K562 (cell line): ENCODE results near the gene CRCP. TPM values are rescaled to one million over a fixed set of nuclear protein-coding genes. Genes with fewer than 3 reads are reported as not detected.

Experiments used
- CREM ChIP-seq: IDR thresholded peaks from 2 replicates; pipeline ENCODE4 v1.6.1; 2014; ENCODE audit warnings: antibody characterized with exemption, low read depth
- DACH1 ChIP-seq: fragments of 450-650 bp; IDR thresholded peaks from 2 replicates; pipeline ENCODE4 v1.6.1; 2018; ENCODE audit not compliant: partially characterized antibody
- FOS ChIP-seq: IDR thresholded peaks from 3 replicates; pipeline ENCODE4 v1.6.1; 2011; ENCODE audit not compliant: insufficient read length; ENCODE audit errors: extremely low read depth
- PHTF2 ChIP-seq: fragments of 250-450 bp; sonication (Bioruptor Pico); IDR thresholded peaks from 2 replicates; pipeline ENCODE4 v1.5.0; 2021; ENCODE audit warnings: mild to moderate bottlenecking
- RBM17 ChIP-seq: fragments of 200-400 bp; formaldehyde crosslinking; IDR thresholded peaks from 2 replicates; pipeline ENCODE4 v1.6.1; 2017; ENCODE audit warnings: low read depth, mild to moderate bottlenecking, low read length, borderline replicate concordance
- SRF ChIP-seq, 2 experiments: fragments of 250-450, 450-650 bp in 1 of 2; sonication (Bioruptor Pico) in 1 of 2; sonication (generic) in 1 of 2; formaldehyde crosslinking; IDR thresholded peaks; 2 replicates each; pipeline versions ENCODE4 v1.5.0 to v1.5.1; 2020 to 2022; ENCODE audit warnings: mild to moderate bottlenecking in 1 of 2, missing genetic modification reagents in 1 of 2
- TBL1XR1 ChIP-seq, 2 experiments: IDR thresholded peaks; 2 replicates each; pipeline ENCODE4 v1.6.1; 2012; ENCODE audit warnings: improper control_type of control experiment in 2 of 2, low read length in 2 of 2, mild to moderate bottlenecking in 1 of 2
- TEAD4 ChIP-seq, 2 experiments: sonication (generic) in 1 of 2; formaldehyde crosslinking in 1 of 2; IDR thresholded peaks; 2 replicates each; pipeline versions ENCODE4 v1.6.1 to v1.8.0; 2012 to 2022; ENCODE audit warnings: borderline replicate concordance in 1 of 2, inconsistent platforms in 1 of 2, low read length in 1 of 2, mild to moderate bottlenecking in 1 of 2, missing genetic modification reagents in 1 of 2
- ZNF436 ChIP-seq: fragments of 250-450, 450-650 bp; sonication (Bioruptor Pico); formaldehyde crosslinking; IDR thresholded peaks from 2 replicates; pipeline ENCODE4 v1.7.0; 2020; ENCODE audit warnings: mild to moderate bottlenecking
- ZNF695 ChIP-seq: fragments of 450-650 bp; formaldehyde crosslinking; IDR thresholded peaks from 2 replicates; pipeline ENCODE4 v1.4.0; 2020; ENCODE audit warnings: mild to moderate bottlenecking, moderate library complexity
- polyA plus RNA-seq, 8 experiments: library from polyadenylated mRNA; depleted of rRNA in 4 of 8; stranded (reverse) in 5 of 8; unstranded in 3 of 8; fragments of >200 nt; fragmentation: Nextera tagmentation in 2 of 8; fragmentation: Illumina TruSeq in 1 of 8; extraction: Ambion mirVana in 2 of 8; extraction: Trizol in 1 of 8; gene quantifications; 2 replicates each; pipeline versions ENCODE4 v1.2.1 to v1.2.3, GENCODE V29; 2011 to 2014; ENCODE audit warnings: inconsistent platforms in 1 of 8, missing spikeins in 1 of 8
- total RNA-seq, 7 experiments: library from RNA; depleted of rRNA in 6 of 7; stranded (reverse); fragments of >200 nt in 6 of 7; fragmentation: Illumina TruSeq in 2 of 7; extraction: Trizol in 2 of 7; gene quantifications; 2 replicates each; pipeline versions ENCODE4 v1.2.1 to v1.2.3, GENCODE V29; 2011 to 2021; ENCODE audit warnings: low replicate concordance in 1 of 7
- TF ChIP-seq, protein P1 (sequence below): fragments of 450-650 bp; IDR thresholded peaks from 2 replicates; pipeline ENCODE4 v1.6.1; 2017; ENCODE audit warnings: antibody characterized with exemption, mild to moderate bottlenecking
- TF ChIP-seq, protein P2 (sequence below): fragments of 450-650 bp; IDR thresholded peaks from 2 replicates; pipeline ENCODE4 v1.6.1; 2017; ENCODE audit warnings: mild to moderate bottlenecking, moderate library complexity
- TF ChIP-seq, protein P3 (sequence below): sonication (generic); formaldehyde crosslinking; IDR thresholded peaks from 2 replicates; pipeline ENCODE4 v1.8.0; 2022; ENCODE audit warnings: mild to moderate bottlenecking, low read depth, missing genetic modification reagents
- TF ChIP-seq, protein P4 (sequence below), 2 experiments: fragments of 200-800 bp in 1 of 2; sonication (Bioruptor generic) in 1 of 2; sonication (generic) in 1 of 2; formaldehyde crosslinking in 1 of 2; IDR thresholded peaks in 1 of 2; conservative IDR thresholded peaks in 1 of 2; 2 replicates each; pipeline versions ENCODE4 v1.5.0 to v1.6.1; 2016 to 2020; ENCODE audit warnings: missing compliant biosample characterization in 1 of 2, missing genetic modification characterization in 1 of 2, missing genetic modification reagents in 1 of 2
- TF ChIP-seq, protein P5 (sequence below): fragments of 450-650 bp; formaldehyde crosslinking; IDR thresholded peaks from 2 replicates; pipeline ENCODE4 v1.4.0; 2020; ENCODE audit warnings: mild to moderate bottlenecking, moderate library complexity

The CRCP gene
- total and polyA plus RNA-seq, 9 of the 15 experiments (the other 6 are each of a cell fraction or from before 2014, with no cell fraction given) = 22.1 to 58.3 (median 43.4) TPM

DNA sequence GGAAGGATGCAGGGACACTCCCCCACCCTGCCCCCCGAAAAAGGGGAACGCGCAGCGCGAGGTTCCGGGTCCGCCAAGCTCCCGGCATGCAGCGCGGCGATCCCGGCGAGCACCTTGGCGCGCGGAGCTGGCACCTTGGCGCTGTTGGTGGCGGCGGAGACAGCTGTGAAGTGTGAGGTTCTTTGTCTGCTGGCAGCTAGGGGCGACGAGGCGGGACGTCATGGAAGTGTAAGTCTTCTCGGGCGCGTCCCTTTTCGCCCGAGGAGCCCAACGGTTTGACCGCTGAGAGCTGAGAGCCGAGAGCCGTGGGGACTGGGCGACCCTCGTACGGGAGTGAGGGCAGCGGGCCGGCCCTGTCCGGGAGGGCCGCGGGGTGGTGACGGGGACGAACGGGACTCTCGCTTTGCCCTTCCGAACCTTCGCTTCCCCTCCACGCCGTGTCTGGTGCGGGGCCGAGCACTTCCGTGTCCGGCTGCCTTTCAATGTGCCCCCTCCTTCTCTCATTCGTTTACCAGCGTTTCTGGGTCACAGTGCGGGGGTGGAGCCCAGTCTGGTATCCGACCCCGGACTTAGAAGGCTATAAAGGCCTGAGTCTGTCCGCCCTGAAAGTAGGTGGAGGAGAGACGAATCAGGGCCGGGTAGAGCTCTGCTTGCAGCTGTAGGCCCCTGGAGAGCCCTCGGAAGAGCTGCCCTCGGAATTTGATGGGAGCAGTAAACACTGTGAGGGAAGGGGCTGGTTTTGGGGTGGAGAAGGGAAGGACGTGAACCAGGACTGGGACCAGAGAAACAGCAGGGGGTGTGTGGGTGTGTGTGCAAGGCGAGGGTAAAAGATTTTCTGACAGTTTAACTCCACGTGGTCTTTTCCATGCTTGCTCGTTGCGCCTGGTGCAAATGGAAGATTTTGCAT lies at the start of gene CRCP (continued):
- TF ChIP-seq, protein P1, sequence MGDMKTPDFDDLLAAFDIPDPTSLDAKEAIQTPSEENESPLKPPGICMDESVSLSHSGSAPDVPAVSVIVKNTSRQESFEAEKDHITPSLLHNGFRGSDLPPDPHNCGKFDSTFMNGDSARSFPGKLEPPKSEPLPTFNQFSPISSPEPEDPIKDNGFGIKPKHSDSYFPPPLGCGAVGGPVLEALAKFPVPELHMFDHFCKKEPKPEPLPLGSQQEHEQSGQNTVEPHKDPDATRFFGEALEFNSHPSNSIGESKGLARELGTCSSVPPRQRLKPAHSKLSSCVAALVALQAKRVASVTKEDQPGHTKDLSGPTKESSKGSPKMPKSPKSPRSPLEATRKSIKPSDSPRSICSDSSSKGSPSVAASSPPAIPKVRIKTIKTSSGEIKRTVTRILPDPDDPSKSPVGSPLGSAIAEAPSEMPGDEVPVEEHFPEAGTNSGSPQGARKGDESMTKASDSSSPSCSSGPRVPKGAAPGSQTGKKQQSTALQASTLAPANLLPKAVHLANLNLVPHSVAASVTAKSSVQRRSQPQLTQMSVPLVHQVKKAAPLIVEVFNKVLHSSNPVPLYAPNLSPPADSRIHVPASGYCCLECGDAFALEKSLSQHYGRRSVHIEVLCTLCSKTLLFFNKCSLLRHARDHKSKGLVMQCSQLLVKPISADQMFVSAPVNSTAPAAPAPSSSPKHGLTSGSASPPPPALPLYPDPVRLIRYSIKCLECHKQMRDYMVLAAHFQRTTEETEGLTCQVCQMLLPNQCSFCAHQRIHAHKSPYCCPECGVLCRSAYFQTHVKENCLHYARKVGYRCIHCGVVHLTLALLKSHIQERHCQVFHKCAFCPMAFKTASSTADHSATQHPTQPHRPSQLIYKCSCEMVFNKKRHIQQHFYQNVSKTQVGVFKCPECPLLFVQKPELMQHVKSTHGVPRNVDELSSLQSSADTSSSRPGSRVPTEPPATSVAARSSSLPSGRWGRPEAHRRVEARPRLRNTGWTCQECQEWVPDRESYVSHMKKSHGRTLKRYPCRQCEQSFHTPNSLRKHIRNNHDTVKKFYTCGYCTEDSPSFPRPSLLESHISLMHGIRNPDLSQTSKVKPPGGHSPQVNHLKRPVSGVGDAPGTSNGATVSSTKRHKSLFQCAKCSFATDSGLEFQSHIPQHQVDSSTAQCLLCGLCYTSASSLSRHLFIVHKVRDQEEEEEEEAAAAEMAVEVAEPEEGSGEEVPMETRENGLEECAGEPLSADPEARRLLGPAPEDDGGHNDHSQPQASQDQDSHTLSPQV = peak; percentile 88
- TF ChIP-seq TBL1XR1 (IDR thresholded peaks at IDR 0.05; ENCODE audit: low read length in 2 of 2) (no peak), CREM (peak; percentile 72), TEAD4 (IDR thresholded peaks at IDR 0.05; ENCODE audit: low read length) (peak; percentile 49; the same call in 1 of the 2 replicates), TEAD4 (CRISPR knock-in tag; IDR thresholded peaks at IDR 0.05; ENCODE audit: borderline replicate concordance) (no peak), ZNF436 (no peak), DACH1 (peak; percentile 34), ZNF695 (CRISPR knock-in tag) (no peak), FOS (no peak), RBM17 (no peak), SRF (CRISPR knock-in tag; IDR thresholded peaks at IDR 0.05) (peak in 1 of 2 experiments; percentile 80; a peak in 2 of 4 replicates), PHTF2 (CRISPR knock-in tag) (no peak)
- TF ChIP-seq, protein P2, sequence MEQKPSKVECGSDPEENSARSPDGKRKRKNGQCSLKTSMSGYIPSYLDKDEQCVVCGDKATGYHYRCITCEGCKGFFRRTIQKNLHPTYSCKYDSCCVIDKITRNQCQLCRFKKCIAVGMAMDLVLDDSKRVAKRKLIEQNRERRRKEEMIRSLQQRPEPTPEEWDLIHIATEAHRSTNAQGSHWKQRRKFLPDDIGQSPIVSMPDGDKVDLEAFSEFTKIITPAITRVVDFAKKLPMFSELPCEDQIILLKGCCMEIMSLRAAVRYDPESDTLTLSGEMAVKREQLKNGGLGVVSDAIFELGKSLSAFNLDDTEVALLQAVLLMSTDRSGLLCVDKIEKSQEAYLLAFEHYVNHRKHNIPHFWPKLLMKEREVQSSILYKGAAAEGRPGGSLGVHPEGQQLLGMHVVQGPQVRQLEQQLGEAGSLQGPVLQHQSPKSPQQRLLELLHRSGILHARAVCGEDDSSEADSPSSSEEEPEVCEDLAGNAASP = no peak
- TF ChIP-seq, protein P3, sequence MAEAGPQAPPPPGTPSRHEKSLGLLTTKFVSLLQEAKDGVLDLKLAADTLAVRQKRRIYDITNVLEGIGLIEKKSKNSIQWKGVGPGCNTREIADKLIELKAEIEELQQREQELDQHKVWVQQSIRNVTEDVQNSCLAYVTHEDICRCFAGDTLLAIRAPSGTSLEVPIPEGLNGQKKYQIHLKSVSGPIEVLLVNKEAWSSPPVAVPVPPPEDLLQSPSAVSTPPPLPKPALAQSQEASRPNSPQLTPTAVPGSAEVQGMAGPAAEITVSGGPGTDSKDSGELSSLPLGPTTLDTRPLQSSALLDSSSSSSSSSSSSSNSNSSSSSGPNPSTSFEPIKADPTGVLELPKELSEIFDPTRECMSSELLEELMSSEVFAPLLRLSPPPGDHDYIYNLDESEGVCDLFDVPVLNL (CRISPR knock-in tag) = peak; percentile 58; the same call in 1 of the 2 replicates
- TF ChIP-seq, protein P4, sequence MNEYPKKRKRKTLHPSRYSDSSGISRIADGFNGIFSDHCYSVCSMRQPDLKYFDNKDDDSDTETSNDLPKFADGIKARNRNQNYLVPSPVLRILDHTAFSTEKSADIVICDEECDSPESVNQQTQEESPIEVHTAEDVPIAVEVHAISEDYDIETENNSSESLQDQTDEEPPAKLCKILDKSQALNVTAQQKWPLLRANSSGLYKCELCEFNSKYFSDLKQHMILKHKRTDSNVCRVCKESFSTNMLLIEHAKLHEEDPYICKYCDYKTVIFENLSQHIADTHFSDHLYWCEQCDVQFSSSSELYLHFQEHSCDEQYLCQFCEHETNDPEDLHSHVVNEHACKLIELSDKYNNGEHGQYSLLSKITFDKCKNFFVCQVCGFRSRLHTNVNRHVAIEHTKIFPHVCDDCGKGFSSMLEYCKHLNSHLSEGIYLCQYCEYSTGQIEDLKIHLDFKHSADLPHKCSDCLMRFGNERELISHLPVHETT (CRISPR knock-in tag; conservative IDR thresholded peaks at IDR 0.05 in 1 of 2, IDR thresholded peaks at IDR 0.05 in 1 of 2) = 0 out of 4 replicates have a peak, but pooled peaks of 1 of the 2 experiments have one; percentile 47
- TF ChIP-seq, protein P5, sequence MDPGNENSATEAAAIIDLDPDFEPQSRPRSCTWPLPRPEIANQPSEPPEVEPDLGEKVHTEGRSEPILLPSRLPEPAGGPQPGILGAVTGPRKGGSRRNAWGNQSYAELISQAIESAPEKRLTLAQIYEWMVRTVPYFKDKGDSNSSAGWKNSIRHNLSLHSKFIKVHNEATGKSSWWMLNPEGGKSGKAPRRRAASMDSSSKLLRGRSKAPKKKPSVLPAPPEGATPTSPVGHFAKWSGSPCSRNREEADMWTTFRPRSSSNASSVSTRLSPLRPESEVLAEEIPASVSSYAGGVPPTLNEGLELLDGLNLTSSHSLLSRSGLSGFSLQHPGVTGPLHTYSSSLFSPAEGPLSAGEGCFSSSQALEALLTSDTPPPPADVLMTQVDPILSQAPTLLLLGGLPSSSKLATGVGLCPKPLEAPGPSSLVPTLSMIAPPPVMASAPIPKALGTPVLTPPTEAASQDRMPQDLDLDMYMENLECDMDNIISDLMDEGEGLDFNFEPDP = peak; percentile 64; the same call in 1 of the 2 replicates
